Left forelimb (tissue), 1 donor: ENCODE data around the gene CHAF1A.

Experiments used
- DNase-seq: peaks from one replicate; pipeline ENCODE4 v3.0.0-alpha.2; 2018; ENCODE audit warnings: low spot score

The CHAF1A gene

DNA sequence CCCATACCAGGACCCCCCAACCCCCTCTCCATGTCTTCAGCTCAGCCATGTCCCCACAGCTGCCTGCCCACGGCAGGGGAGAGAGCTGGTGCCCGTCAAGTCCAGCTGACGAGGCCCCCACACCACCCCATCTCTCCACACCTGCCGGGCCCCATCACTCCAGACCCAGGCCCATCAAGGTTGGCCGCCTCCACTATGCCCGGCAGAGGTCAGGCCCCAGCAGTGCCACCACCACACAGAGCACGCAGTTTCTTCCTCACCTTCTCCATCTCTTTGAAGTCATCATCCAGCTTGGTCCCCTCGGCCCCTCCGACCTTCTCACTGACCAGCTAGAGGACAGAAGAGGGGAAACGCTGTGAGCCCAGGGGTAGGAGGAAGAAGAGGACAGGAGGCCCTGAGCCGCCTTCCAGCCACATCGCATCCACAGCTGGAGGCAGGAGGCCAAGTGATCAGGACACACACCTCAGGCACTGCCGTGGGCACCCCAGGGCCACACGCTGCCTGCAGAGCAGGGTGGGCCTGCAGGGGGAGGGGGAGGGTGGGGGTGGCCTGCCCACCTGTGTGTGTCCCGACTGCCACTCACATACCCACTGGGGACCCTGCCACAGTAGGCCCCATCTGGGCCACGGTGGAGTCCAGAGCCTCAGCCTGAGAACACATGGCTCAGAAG lies 35.6 kb upstream of the CHAF1A start:
- DNase-seq: no peak

- no peak for DNase-seq
These were observed 35.1 kb upstream of the CHAF1A start for GRCh38 chr19:4367336-4367723.

DNA sequence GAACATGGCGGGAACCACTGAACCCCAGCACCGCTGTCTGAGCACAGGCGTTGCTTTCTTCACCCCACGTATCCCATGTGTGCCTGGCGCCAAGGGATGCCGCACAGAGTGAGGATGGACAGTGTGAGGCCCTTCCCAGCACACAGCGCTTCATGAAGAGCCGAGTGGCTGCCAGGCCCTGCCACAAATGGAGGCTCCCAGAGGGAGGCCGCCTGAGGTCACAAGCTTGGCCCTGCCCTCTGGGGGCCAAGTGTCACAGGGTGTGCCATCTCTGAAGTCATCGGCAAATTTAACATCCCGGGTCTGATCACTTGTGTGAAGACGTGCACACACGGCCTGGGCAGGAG lies 34.7 kb upstream of the CHAF1A start:
- DNase-seq: no peak

GRCh38 chr19:4368128-4368820 lies 34.2 kb upstream of the CHAF1A start:
- no peak for DNase-seq

DNA sequence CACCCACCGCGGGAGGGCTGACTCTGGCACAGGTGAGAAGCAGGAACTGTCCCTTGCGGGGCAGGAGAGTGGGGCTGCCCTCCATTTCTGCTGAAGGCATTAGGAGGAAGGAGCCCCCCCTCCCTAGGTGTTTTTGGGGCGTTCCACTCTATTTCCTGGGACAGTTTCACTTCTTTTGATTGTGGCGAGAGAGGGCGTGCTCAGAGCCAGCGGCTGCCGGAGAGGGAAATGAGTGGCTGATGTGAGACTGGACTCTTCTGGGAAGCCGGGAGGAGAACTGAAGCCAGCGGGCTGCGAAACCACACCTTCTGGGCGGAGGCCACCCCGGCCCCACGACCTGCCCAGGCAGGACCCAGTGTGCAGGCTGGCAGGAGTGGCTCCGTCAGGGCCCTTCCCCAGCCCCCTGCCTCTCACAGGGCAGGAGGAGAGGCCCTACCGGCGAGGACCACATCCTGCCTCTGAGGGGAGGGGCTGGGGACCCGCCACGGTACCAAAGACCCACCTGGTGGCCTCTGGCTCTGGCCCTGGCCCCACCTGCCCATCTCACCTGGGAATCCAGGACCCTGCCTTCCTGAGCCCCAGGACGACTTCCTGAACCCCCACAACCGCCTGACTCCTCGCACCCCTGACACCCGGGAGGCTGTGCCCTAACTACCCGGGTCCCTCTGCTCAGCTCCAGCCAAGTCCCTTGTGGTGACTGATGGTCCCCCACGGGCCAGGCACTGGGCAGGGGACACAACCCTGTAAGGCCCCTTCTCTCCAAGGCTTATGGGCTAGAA lies 33.1 kb upstream of the CHAF1A start:
- DNase-seq: no peak

GRCh38 chr19:4369888-4370260 lies 32.6 kb upstream of the CHAF1A start:
- DNase-seq: no peak

DNA sequence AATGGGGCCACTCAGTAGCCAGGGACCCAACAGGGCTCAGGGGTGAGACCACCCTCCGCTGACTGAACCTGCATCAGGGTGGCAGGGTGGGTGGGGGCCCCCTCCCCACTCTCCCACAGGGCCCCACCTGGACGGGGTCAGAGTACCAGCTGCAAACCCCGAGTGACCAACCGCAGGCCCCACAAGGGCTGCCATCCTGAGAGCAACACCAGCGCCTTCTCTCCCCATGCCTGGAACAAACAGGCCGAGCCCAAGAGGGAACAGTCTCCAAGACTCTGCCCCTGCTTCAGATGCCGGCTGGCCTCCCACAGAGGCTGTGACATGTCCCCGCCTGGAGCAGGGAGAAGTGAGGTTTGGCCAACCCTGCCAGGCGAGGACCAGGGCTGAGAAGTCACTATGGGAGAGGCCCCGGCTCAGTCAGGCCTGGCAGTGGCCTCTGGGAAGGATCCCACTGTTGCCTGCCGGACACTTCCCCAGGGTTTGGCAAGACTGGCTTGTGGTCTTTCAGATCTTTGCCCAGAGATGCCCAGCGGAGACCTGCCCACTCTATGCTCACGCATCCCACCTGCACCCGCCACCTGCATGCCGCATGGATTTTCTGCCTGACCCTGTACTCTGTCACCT lies 31.9 kb upstream of the CHAF1A start:
- DNase-seq: no peak

DNA sequence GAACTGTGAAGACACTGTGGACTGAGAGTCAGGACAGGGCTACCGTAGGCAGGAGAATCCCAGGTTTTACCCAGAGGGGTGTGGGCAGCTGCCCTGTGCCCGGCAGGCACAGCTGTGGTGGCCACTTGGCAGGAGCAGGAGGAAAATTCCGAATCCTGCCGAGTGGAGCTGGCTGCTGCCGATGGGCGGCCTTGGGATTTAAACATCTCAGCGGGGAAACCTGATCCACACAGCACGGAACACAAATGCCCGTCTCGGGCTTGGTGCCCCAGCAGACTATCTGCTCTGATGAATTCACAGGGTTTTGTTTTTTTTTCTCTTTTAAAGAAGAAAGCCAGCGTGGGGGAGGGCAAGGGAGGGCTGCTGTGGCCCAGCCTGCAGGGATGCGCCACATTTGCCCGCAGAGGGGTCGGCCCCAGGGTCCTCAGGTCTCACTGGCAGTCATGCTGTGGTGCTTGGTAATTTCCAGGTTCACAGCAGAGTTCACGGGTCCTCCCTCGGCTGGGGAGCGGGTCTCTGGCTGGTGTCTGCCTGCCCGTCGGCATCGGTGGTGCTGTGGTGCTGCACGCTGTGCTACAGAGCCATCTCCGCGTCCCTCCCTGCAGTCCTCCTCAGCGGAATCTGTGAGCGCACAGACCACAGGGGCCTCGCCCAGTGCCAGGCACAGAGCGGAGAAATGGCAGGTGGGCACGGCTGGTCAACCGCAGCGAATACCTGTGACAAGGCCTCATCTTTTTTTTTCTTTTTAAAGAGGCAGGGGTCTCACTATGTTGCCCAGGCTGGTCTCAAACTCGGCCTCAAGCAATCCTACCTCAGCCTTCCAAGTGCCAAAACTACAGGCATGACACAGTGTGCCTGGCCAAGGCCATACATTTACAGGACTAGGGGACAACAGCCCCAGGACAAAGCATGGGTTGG lies 30.9 kb upstream of the CHAF1A start:
- DNase-seq: no peak

DNA sequence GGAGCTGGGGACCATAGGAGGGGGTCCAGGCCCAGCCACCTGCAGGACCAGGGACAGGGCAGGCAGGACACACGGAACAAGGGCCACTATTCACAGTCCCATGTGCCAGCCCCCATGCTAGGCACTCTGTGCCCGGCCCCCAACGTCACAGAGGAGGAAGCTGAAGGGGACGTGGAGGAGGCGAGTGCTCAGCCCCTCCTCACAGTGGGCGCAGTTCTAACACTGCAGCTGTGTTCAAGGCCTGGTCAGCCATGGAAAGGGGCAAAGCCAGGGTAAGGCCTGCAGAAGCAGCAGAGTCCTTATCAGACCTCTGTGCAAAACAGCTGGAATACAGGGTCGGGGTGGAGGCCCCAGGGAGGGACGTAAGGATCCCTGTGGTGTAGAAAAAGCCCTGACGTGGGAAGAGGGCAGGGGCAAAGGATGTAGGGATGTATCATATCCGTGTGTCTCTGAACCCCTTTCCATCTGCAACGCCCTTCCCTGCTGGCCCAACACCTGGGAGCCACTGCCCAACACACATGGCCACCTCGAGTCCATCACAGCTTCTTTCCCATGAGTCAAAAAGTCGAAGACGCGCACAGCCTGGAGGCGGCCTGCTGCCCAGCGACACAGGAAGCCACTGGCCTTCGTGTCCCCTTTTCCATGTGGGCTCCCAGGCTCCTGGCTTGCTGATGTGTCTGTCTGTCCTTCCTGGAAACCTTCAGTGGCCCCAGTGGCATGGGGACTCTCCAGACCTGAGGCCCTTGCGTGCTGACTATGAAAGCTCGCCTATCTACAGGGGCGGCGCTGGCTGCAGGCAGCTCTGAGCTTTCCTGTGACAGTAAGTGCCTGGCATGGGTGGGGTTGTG lies 30.1 kb upstream of the CHAF1A start:
- no peak for DNase-seq

DNA sequence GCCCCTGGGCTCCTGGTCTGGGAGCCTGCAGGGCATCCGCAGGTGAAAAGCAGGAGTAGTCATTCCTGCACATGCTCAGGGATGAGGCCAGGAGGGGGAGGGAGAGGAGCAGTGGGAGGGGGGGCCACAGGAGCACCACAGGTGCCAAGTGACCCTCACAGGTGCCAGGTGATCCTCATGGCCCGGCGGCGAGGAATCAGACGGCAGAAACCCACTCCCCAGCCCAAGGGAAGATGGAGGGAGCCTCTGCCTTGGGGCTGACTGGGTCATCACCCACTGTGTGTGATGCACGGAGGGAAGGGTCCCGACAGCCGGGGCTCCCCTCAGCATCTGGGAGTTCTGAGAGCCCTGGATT lies 29.4 kb upstream of the CHAF1A start:
- DNase-seq: no peak

GRCh38 chr19:4373601-4374497 lies 28.6 kb upstream of the CHAF1A start:
- DNase-seq: no peak

DNA sequence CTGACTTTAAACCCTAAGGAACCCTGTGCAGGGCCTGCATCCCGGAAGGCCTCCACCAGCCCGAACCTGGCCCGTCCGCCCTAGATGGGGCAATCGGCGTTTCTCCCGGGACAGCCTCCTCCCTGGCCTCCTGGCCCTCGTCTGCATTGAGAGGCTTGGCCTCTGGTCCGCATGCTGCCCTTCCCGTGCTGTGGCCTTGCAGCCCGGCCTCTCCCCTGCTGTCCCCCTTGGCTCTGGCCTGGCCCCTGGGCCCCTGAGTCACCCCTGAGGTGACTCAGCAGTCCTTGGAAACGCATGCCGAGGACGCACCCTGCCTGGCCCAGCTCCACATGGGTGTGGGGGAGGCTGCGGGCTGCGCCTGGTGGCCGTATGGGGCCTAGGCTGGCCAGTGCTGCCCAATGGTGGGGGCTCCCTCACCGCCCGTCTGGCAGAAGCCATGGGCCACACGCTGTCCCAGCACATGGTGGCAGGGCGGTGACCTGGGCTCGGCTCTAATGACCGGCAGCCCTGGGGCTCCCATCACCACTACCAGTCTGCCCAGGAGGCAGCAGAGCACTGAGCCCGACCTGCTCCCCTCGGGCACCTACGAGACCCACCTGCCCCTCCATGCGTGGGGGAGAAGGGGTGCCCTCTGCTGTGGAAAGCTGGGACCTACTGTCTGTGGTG lies 27.8 kb upstream of the CHAF1A start:
- DNase-seq: no peak

DNA sequence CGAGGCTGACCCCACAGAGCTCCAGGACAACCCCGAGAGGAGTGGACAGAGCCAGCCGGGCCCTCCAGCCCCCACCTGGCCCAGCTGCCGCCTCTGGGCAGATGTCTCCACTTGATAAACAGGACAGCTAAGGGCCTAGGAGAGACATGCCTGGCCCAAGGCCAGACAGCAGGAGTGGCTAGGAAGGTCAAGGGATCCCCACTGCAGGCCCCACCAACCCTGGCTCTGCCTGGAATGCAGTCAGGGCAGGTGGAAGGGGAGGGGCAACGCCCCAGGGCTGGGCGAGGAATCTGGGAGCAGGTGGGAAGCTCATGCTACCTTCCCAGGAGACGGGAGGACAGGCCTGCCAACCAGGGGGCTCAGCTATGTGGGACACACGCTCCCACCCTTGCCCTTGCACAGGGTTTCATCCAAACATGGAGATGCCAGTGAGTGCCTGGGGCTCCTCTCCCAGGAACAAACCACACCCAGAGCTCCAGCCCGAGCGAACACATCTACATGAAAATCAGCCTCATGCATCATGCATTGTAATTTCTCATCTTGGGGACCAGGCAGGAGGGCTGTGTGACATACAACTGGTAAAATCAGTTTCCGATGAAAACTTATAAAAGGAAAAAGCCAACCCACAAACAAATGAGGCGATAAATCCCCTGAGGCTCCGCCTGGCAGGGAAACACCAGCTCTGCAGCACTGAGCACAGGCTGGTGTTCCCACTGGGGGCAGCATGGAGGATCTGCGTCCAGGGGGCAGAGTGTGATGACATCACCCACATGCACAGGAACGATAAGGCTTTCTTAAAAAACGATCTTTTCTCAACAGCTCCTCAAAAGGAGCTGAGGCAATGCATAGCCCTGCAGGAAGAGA lies 27.0 kb upstream of the CHAF1A start:
- DNase-seq: no peak

GRCh38 chr19:4376028-4376670 lies 26.3 kb upstream of the CHAF1A start:
- DNase-seq: no peak

GRCh38 chr19:4376671-4376990 lies 25.8 kb upstream of the CHAF1A start:
- DNase-seq: no peak

- no peak for DNase-seq
These were observed 25.3 kb upstream of the CHAF1A start for GRCh38 chr19:4376991-4377781.

GRCh38 chr19:4378886-4379285 lies 23.6 kb upstream of the CHAF1A start:
- DNase-seq: no peak
